NCI-H446 treated with DMSO at 0.1 percent for 48 hours (cell line): ENCODE data around the gene NUDT4.

Experiments
- DNase-seq: peaks from one replicate; lab custom pipeline; 2025; lab: John Stamatoyannopoulos, UW

The NUDT4 gene

GRCh38 chr12:93377252-93378195 lies at the start of gene NUDT4:
Gene NUDT4, plus strand, starts transcription at chr12:93377925. Its CDS starts 398 bp downstream, at chr12:93378323.
- peak; percentile 80 for DNase-seq

- no peak for DNase-seq
Measured at GRCh38 chr12:93333054-93333453, 44.7 kb upstream of the NUDT4 start.

GRCh38 chr12:93333828-93334227 lies 43.9 kb upstream of the NUDT4 start:
- DNase-seq, result no peak

GRCh38 chr12:93335603-93336162 lies 42.0 kb upstream of the NUDT4 start:
- DNase-seq, result no peak

GRCh38 chr12:93336291-93336741 lies 41.4 kb upstream of the NUDT4 start:
- DNase-seq, result no peak

- DNase-seq, result no peak
Measured at GRCh38 chr12:93338598-93338997, 39.1 kb upstream of the NUDT4 start.

GRCh38 chr12:93339695-93340094 lies 38.0 kb upstream of the NUDT4 start:
- DNase-seq, result no peak

GRCh38 chr12:93341409-93342049 lies 36.2 kb upstream of the NUDT4 start:
- no peak for DNase-seq

GRCh38 chr12:93347054-93347785 lies 30.5 kb upstream of the NUDT4 start:
- peak; percentile 92 for DNase-seq

- DNase-seq, result peak; percentile 86
Measured at GRCh38 chr12:93348575-93349435, 28.9 kb upstream of the NUDT4 start.

- no peak for DNase-seq
Measured at GRCh38 chr12:93351726-93352125, 26.0 kb upstream of the NUDT4 start.

- DNase-seq, result no peak
Measured at GRCh38 chr12:93352321-93352720, 25.4 kb upstream of the NUDT4 start.

- DNase-seq, result no peak
Measured at GRCh38 chr12:93356214-93356613, 21.5 kb upstream of the NUDT4 start.

GRCh38 chr12:93358058-93358457 lies 19.7 kb upstream of the NUDT4 start:
- no peak for DNase-seq

GRCh38 chr12:93358821-93359220 lies 18.9 kb upstream of the NUDT4 start:
- no peak for DNase-seq

- DNase-seq, result no peak
Measured at GRCh38 chr12:93360688-93361087, 17.0 kb upstream of the NUDT4 start.

GRCh38 chr12:93361151-93361919 lies 16.4 kb upstream of the NUDT4 start:
- DNase-seq, result peak; percentile 71

- no peak for DNase-seq
Measured at GRCh38 chr12:93363841-93364297, 13.9 kb upstream of the NUDT4 start.

GRCh38 chr12:93365616-93366405 lies 11.9 kb upstream of the NUDT4 start:
- DNase-seq, result no peak
